ENCODE results near the gene USP49.

USP49 gene

GRCh38 chr6:41840326-41840725 lies 54.8 kb downstream of the USP49 start:
- DNase-seq (ENCODE audit: low read depth) = no peak
- no peak for TF ChIP-seq CTCF (conservative IDR thresholded peaks at IDR 0.05; ENCODE audit: low read depth, low read length)
- no peak overlapping the region for H3K4me3 ChIP-seq (ENCODE audit: low read length)

- DNase-seq (ENCODE audit: low read depth) = no peak
- H3K4me3 ChIP-seq (ENCODE audit: low read length) = no peak overlapping the region
- TF ChIP-seq CTCF (conservative IDR thresholded peaks at IDR 0.05; ENCODE audit: low read depth, low read length) = no peak
These were observed 58.5 kb downstream of the USP49 start for GRCh38 chr6:41836660-41837052.

- no peak overlapping the region for H3K4me3 ChIP-seq (ENCODE audit: low read length)
- TF ChIP-seq CTCF (conservative IDR thresholded peaks at IDR 0.05; ENCODE audit: low read depth, low read length) = no peak
- DNase-seq (ENCODE audit: low read depth) = no peak
These were observed 59.0 kb downstream of the USP49 start for GRCh38 chr6:41836022-41836659.

DNA sequence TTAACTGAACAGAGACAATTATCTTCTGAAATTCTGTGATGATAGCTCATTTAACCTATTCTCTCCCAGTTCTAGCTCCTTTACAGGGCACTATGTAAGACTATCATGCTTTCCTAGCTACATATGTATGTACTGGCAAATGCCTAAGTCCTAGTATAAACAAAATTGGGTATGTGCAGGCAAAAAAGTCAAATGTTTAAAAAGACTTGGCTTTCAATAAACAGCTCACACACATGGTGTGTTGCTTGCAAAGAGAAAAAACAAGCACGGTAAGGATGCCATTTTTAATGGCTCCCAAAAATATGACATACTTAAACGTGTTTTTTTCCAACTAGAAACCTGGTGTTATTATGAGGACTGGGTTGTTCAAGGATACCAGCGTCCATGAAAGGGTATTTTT lies 62.9 kb downstream of the USP49 start:
- no peak overlapping the region for H3K4me3 ChIP-seq (ENCODE audit: low read length)
- no peak for DNase-seq (ENCODE audit: low read depth)
- no peak for TF ChIP-seq CTCF (conservative IDR thresholded peaks at IDR 0.05; ENCODE audit: low read depth, low read length)

GRCh38 chr6:41826343-41827022 lies 68.7 kb downstream of the USP49 start:
- H3K4me3 ChIP-seq (ENCODE audit: low read length) = no peak overlapping the region
- no peak for TF ChIP-seq CTCF (conservative IDR thresholded peaks at IDR 0.05; ENCODE audit: low read depth, low read length)
- no peak for DNase-seq (ENCODE audit: low read depth)

DNA sequence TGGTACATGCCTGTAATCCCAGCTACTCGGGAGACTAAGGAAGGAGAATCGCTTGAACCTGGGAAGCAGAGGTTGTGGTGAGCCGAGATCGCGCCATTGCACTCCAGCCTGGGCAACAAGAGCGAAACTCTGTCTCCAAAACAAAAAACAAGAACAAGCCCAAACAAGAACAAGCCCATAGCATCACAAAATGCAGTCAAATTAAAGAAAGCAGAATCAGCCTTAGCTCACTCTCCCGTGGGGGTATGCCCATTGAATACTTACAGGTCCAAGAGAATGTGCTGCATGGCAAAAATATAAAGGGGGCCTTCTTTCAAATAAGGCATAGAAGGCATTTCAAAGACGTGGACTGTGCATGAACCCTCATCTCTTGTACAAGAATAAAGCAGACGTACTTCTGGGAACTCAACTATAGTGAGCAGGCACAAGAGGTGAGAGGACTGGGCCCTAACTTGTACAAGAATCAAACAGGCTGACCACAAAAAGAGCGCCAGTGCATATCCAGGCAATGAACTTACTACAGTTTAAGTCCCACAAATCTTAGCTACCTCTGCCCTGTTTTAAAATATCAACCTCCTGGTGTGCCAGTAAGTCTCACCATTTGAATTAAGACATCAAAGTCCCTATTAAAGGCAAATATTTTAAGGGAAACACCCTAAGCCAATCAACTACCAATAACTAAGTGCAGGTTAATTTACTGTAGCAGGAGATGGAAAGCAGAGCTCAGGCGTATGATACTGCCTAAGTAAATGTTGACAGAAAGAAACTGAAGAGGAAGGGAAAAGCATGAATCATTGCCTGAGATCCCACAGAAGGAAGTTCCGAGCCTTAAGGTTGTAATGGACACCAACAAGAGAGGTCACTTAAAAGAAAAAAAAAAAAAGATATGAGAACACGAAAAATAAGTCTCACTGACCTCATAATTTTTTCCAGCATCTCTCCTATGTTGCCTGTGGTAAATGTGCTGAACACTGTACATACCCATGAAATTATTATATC lies 70.3 kb downstream of the USP49 start:
- no peak for DNase-seq (ENCODE audit: low read depth)

More for the DNA sequence above, 70.3 kb downstream of the USP49 start:
- no peak for TF ChIP-seq CTCF (conservative IDR thresholded peaks at IDR 0.05; ENCODE audit: low read depth, low read length)
- H3K4me3 ChIP-seq (ENCODE audit: low read length) = no peak overlapping the region

All from retinal pigment epithelial cell (primary cell).